ENCODE results near the gene GNA12. TPM values are rescaled to one million over a fixed set of nuclear protein-coding genes. Genes with fewer than 3 reads are reported as not detected.

GNA12 gene
- total RNA-seq, 4 donors from 2014 or later: 26.3 to 54.8 (median 36.9) TPM

- ATAC-seq (ENCODE audit: low FRiP score) (no peak), DNase-seq (ENCODE audit: low spot score) (no peak)
- no peak for TF ChIP-seq CTCF (IDR thresholded peaks at IDR 0.05)
These were observed 22.5 kb upstream of the GNA12 start for GRCh38 chr7:2866601-2867000.

GRCh38 chr7:2864999-2865670, 21.0 kb upstream of the GNA12 start:
- TF ChIP-seq CTCF (IDR thresholded peaks at IDR 0.05): peak in 1 of 3 donors; percentile 79
- DNase-seq (ENCODE audit: low spot score): peak; percentile 89
- ATAC-seq (ENCODE audit: low FRiP score): no peak

GRCh38 chr7:2864204-2864985, 20.3 kb upstream of the GNA12 start:
- no peak for TF ChIP-seq CTCF (IDR thresholded peaks at IDR 0.05)
- ATAC-seq (ENCODE audit: low FRiP score) (no peak), DNase-seq (ENCODE audit: low spot score) (no peak)

GRCh38 chr7:2863461-2864066, 19.5 kb upstream of the GNA12 start:
- no peak for DNase-seq (ENCODE audit: low spot score)
- peak; percentile 85 for ATAC-seq (ENCODE audit: low FRiP score)
- no peak for TF ChIP-seq CTCF (IDR thresholded peaks at IDR 0.05)

GRCh38 chr7:2862831-2863361, 18.8 kb upstream of the GNA12 start:
- DNase-seq (ENCODE audit: low spot score) (no peak), ATAC-seq (ENCODE audit: low FRiP score) (peak; percentile 17)

GRCh38 chr7:2861509-2861908, 17.4 kb upstream of the GNA12 start:
- DNase-seq (ENCODE audit: low spot score) (no peak), ATAC-seq (ENCODE audit: low FRiP score) (no peak)
- TF ChIP-seq CTCF (IDR thresholded peaks at IDR 0.05): no peak

More at GRCh38 chr7:2862831-2863361, 18.8 kb upstream of the GNA12 start:
- TF ChIP-seq CTCF (IDR thresholded peaks at IDR 0.05): no peak
